Transverse colon (tissue), 4 donors: ENCODE results near the gene SELENOM. TPM values are rescaled to one million over a fixed set of nuclear protein-coding genes. Genes with fewer than 3 reads are reported as not detected.

ENCODE experiments used
- DNase-seq: peaks from one replicate; pipeline ENCODE4 v3.0.0-alpha.2; 2019
- H3K27ac ChIP-seq, 4 donors: fragments of 200-600 bp; sonication (generic); 2 replicates each; pipeline ENCODE4 v1.5.1; 2016 to 2018; ENCODE audit warnings: inconsistent platforms in 4 of 4
- H3K27me3 ChIP-seq: fragments of 200-600 bp; sonication (generic); 2 replicates; pipeline ENCODE4 v1.5.1; 2017; ENCODE audit warnings: inconsistent platforms
- H3K36me3 ChIP-seq, 4 donors: fragments of 200-600 bp; sonication (generic); 2 replicates each; pipeline ENCODE4 v1.5.1; 2017 to 2019; ENCODE audit warnings: inconsistent platforms in 4 of 4
- H3K4me1 ChIP-seq, 4 donors: fragments of 200-600 bp; sonication (generic); 2 replicates each; pipeline ENCODE4 v1.5.1; 2017 to 2020; ENCODE audit warnings: inconsistent platforms in 4 of 4
- H3K4me3 ChIP-seq, 4 donors: fragments of 200-600 bp; sonication (generic); 1 replicate in 1 of 4; 2 replicates in 3 of 4; pipeline versions ENCODE4 v1.5.1 to v1.6.1; 2017 to 2019; ENCODE audit warnings: inconsistent platforms in 4 of 4
- H3K9me3 ChIP-seq, 2 donors: fragments of 200-600 bp; sonication (generic); 2 replicates each; pipeline ENCODE4 v1.5.1; 2017 to 2019; ENCODE audit warnings: inconsistent platforms in 2 of 2
- CTCF ChIP-seq, 5 experiments: fragments of 200-600 bp in 3 of 5; fragments of 450-650 bp in 2 of 5; sonication (generic) in 3 of 5; IDR thresholded peaks; 1 replicate in 2 of 5; 2 replicates in 3 of 5; pipeline ENCODE4 v1.5.1; 2016 to 2017; ENCODE audit warnings: antibody characterized with exemption in 5 of 5, inconsistent platforms in 3 of 5, mild to moderate bottlenecking in 2 of 5, moderate library complexity in 1 of 5
- EP300 ChIP-seq: sonication (generic); formaldehyde crosslinking; IDR thresholded peaks from one replicate; pipeline ENCODE4 v1.6.1; 2017; ENCODE audit warnings: antibody characterized with exemption, low read depth
- POLR2A ChIP-seq: fragments of 450-650 bp; IDR thresholded peaks from one replicate; pipeline ENCODE4 v1.6.1; 2016; ENCODE audit warnings: antibody characterized with exemption, mild to moderate bottlenecking, moderate library complexity
- POLR2AphosphoS5 ChIP-seq, 3 donors: sonication (generic); formaldehyde crosslinking; IDR thresholded peaks; one replicate each; pipeline ENCODE4 v1.6.1; 2016; ENCODE audit warnings: antibody characterized with exemption in 3 of 3
- WGBS, 2 donors: methylation state at CpG; one replicate each; pipeline ENCODE4 v1.1.5; 2018; ENCODE audit warnings: low coverage in 1 of 2; 5-methylcytosine and 5-hydroxymethylcytosine counted together
- in situ Hi-C, 4 donors: fragments of 200-750 bp; cut with MboI; loops; one replicate each; pipeline versions ENCODE4 v1.15.0 to v1.15.1; 2017; ENCODE audit warnings: low sequenced_read_pairs in 3 of 4, low pct_ligation_motif_present in 1 of 4, low pct_unique_long_range_greater_than_20kb in 1 of 4
- intact Hi-C: fragments of 100-400 bp; cut with DNase I; formaldehyde crosslinking; loops from one replicate; pipeline ENCODE4 v1.15.1; 2023; ENCODE audit warnings: low total_unique reads
- total RNA-seq, 4 donors: library from RNA; depleted of rRNA; stranded (reverse); fragments of >200 nt; gene quantifications; one replicate each; pipeline ENCODE4 v1.1.0, GENCODE V29; 2016

Gene SELENOM
- total RNA-seq, 4 donors from 2014 or later: 247 to 334 (median 315) TPM

- TF ChIP-seq EP300: no peak
- no peak for TF ChIP-seq POLR2A
- no peak for TF ChIP-seq CTCF (IDR thresholded peaks at IDR 0.05)
- TF ChIP-seq POLR2AphosphoS5 (IDR thresholded peaks at IDR 0.05): no peak
- H3K27me3 ChIP-seq: no peaks in the 10 kb centered on the region
- no peak for DNase-seq
- H3K36me3 ChIP-seq: no peaks in the 10 kb centered on the region
- 11 to 51% methylated on average over 7 to 14 of the region's 14 CpGs for WGBS, 2 donors
- H3K9me3 ChIP-seq: no peaks in the 10 kb centered on the region
- peak overlapping the region; percentile 86 to 97 (median 96) for H3K27ac ChIP-seq
- H3K4me1 ChIP-seq: peaks cover 17 to 45% (median 29%) of the 10 kb centered on the region in 4 donors
- intact Hi-C loops: loop anchor here (5.0 kb wide), 1 partner anchor 46 kb away; no protein-coding TSS in a partner anchor
- peak overlapping the region; percentile 45 to 71 (median 56) for H3K4me3 ChIP-seq
- in situ Hi-C loops: no loop called here
These were observed 614 bp downstream of the SELENOM start for GRCh38 chr22:31106731-31107177.

- no peak for DNase-seq
- Histone ChIP-seq H3K27ac (peak overlapping the region; percentile 86 to 97 (median 96)), H3K4me1 (peaks cover 17 to 49% (median 29%) of the 10 kb centered on the region in 4 donors), H3K4me3 (peak overlapping the region; percentile 45 to 71 (median 56)), H3K36me3 (no peaks in the 10 kb centered on the region), H3K9me3 (no peaks in the 10 kb centered on the region), H3K27me3 (no peaks in the 10 kb centered on the region)
- TF ChIP-seq CTCF (IDR thresholded peaks at IDR 0.05): peak in 1 of 5 experiments; percentile 20
- TF ChIP-seq EP300: no peak
- intact Hi-C loops: loop anchor here (5.0 kb wide), 1 partner anchor 46 kb away; no protein-coding TSS in a partner anchor
- in situ Hi-C loops: no loop called here
- 40 to 42% methylated on average over 1 to 4 of the region's 4 CpGs for WGBS, 2 donors
These were observed 1.3 kb downstream of the SELENOM start for GRCh38 chr22:31106001-31106571.

GRCh38 chr22:31105282-31105929 lies 2.0 kb downstream of the SELENOM start:
- H3K36me3 ChIP-seq: peaks cover 0 to 3% (median 0%) of the 10 kb centered on the region in 4 donors
- no peaks in the 10 kb centered on the region for H3K27me3 ChIP-seq
- in situ Hi-C loops: no loop called here
- H3K9me3 ChIP-seq: no peaks in the 10 kb centered on the region
- 61% methylated on average over 11 of the region's 11 CpGs; no CpG with 5 or more reads in 1 of the 2 donors for WGBS, 2 donors
- DNase-seq: no peak
- H3K27ac ChIP-seq: peak overlapping the region; percentile 86 to 97 (median 96)
- peaks cover 17 to 54% (median 33%) of the 10 kb centered on the region in 4 donors for H3K4me1 ChIP-seq
- intact Hi-C loops: loop anchor here (5.0 kb wide), 1 partner anchor 47 kb away; no protein-coding TSS in a partner anchor
- TF ChIP-seq POLR2AphosphoS5 (IDR thresholded peaks at IDR 0.05) (peak in 2 of 3 donors; percentile 4 to 16), EP300 (no peak), POLR2A (no peak), CTCF (IDR thresholded peaks at IDR 0.05) (no peak)
- peak overlapping the region in 3 of 4 donors; percentile 45 to 60 (median 53) for H3K4me3 ChIP-seq

DNA sequence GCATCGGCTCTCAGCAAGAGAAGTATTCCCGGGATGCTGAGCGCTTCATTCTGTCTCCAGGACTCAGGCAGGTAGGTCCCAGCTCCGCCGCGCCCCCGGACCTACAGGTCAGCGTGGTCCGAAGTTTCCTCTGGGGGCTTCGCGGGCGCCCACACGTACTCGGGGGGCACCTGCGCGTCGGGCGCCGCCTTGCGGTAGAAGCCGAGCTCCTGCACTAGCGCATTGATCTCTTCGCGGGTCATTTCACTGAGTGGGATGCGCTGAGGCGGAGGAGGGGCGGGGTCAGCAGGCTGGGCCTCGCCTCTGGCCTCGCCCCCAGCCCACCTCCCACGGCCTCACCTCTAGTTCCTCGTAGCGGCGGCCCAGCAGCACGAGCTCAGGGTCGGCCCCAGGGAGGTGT lies 2.5 kb downstream of the SELENOM start:
- Histone ChIP-seq H3K36me3 (peaks cover 0 to 7% (median 0%) of the 10 kb centered on the region in 4 donors), H3K4me3 (peak overlapping the region in 2 of 4 donors; percentile 53 to 60), H3K9me3 (no peaks in the 10 kb centered on the region), H3K4me1 (peaks cover 17 to 57% (median 35%) of the 10 kb centered on the region in 4 donors), H3K27ac (peak overlapping the region; percentile 86 to 97 (median 96)), H3K27me3 (no peaks in the 10 kb centered on the region)
- peak in 4 of 5 experiments; percentile 26 to 47 (median 34) for TF ChIP-seq CTCF (IDR thresholded peaks at IDR 0.05)
- no peak for TF ChIP-seq EP300
- TF ChIP-seq POLR2AphosphoS5 (IDR thresholded peaks at IDR 0.05): peak in 2 of 3 donors; percentile 19 to 60
- no peak for TF ChIP-seq POLR2A
- 57% methylated on average over 30 of the region's 35 CpGs; no CpG with 5 or more reads in 1 of the 2 donors for WGBS, 2 donors
- in situ Hi-C loops (no loop called here), intact Hi-C loops (loop anchor here (1.0 to 5.0 kb wide), 2 partner anchors 13 to 47 kb away; no protein-coding TSS in a partner anchor)
- DNase-seq: no peak
